ENCODE results near the gene UTF1. TPM values are rescaled to one million over a fixed set of nuclear protein-coding genes. Genes with fewer than 3 reads are reported as not detected.

UTF1 gene
- total and polyA plus RNA-seq, 2 experiments from 2014 or later = 12.2 to 51.4 TPM

DNA sequence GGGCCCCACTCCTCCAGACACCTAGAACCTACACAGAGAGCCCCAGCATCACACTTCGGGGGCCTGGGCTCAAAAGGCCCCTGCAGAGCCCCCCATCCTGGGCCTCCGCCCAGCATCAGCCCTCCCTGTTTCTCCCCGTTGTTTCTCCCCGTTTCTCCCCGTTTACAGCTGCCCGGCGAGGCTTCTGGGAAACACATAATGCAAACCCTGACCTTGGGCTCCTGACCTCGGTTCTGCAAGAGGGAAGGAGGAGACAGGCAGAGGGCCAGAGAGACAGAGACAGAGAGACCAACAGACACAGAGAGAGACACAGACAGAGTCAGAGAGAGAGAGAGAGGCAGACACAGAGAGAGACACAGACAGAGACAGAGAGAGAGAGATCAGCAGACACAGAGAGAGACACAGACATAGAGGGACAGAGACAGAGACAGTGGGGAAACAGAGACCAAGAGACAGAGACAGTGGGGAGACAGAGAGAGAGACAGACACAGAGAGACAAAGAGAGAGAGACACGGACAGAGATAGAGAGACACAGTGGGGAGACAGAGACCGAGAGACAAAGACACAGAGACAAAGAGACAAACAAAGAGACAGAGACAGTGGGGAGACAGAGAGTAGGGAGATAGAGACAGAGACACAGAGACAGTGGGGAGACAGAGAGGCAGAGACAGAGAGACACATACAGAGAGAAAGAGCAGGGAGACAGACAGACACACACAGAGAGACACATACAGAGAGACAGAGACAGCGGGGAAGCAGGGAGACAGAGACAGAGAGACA lies 20.1 kb downstream of the UTF1 start:
- no peak for TF ChIP-seq CREB1 (CRISPR knock-in tag; IDR thresholded peaks at IDR 0.05; ENCODE audit: low read depth)
- TF ChIP-seq, protein P1, sequence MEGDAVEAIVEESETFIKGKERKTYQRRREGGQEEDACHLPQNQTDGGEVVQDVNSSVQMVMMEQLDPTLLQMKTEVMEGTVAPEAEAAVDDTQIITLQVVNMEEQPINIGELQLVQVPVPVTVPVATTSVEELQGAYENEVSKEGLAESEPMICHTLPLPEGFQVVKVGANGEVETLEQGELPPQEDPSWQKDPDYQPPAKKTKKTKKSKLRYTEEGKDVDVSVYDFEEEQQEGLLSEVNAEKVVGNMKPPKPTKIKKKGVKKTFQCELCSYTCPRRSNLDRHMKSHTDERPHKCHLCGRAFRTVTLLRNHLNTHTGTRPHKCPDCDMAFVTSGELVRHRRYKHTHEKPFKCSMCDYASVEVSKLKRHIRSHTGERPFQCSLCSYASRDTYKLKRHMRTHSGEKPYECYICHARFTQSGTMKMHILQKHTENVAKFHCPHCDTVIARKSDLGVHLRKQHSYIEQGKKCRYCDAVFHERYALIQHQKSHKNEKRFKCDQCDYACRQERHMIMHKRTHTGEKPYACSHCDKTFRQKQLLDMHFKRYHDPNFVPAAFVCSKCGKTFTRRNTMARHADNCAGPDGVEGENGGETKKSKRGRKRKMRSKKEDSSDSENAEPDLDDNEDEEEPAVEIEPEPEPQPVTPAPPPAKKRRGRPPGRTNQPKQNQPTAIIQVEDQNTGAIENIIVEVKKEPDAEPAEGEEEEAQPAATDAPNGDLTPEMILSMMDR (conservative IDR thresholded peaks at IDR 0.05; ENCODE audit: low read depth in 2 of 2) = no peak
- no peak for TF ChIP-seq EZH2 (IDR thresholded peaks at IDR 0.05; ENCODE audit: low read depth, unreplicated experiment)
- TF ChIP-seq POLR2AphosphoS5 (IDR thresholded peaks at IDR 0.05; ENCODE audit: low read depth) = no peak
- TF ChIP-seq, protein P2, sequence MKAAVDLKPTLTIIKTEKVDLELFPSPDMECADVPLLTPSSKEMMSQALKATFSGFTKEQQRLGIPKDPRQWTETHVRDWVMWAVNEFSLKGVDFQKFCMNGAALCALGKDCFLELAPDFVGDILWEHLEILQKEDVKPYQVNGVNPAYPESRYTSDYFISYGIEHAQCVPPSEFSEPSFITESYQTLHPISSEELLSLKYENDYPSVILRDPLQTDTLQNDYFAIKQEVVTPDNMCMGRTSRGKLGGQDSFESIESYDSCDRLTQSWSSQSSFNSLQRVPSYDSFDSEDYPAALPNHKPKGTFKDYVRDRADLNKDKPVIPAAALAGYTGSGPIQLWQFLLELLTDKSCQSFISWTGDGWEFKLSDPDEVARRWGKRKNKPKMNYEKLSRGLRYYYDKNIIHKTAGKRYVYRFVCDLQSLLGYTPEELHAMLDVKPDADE (IDR thresholded peaks at IDR 0.05) = no peak
- no peak for TF ChIP-seq STAT1 (IDR thresholded peaks at IDR 0.05; ENCODE audit: unreplicated experiment)
- TF ChIP-seq NANOG (IDR thresholded peaks at IDR 0.05; ENCODE audit: borderline replicate concordance) = no peak
- TF ChIP-seq, protein P3, sequence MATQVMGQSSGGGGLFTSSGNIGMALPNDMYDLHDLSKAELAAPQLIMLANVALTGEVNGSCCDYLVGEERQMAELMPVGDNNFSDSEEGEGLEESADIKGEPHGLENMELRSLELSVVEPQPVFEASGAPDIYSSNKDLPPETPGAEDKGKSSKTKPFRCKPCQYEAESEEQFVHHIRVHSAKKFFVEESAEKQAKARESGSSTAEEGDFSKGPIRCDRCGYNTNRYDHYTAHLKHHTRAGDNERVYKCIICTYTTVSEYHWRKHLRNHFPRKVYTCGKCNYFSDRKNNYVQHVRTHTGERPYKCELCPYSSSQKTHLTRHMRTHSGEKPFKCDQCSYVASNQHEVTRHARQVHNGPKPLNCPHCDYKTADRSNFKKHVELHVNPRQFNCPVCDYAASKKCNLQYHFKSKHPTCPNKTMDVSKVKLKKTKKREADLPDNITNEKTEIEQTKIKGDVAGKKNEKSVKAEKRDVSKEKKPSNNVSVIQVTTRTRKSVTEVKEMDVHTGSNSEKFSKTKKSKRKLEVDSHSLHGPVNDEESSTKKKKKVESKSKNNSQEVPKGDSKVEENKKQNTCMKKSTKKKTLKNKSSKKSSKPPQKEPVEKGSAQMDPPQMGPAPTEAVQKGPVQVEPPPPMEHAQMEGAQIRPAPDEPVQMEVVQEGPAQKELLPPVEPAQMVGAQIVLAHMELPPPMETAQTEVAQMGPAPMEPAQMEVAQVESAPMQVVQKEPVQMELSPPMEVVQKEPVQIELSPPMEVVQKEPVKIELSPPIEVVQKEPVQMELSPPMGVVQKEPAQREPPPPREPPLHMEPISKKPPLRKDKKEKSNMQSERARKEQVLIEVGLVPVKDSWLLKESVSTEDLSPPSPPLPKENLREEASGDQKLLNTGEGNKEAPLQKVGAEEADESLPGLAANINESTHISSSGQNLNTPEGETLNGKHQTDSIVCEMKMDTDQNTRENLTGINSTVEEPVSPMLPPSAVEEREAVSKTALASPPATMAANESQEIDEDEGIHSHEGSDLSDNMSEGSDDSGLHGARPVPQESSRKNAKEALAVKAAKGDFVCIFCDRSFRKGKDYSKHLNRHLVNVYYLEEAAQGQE (IDR thresholded peaks at IDR 0.05; ENCODE audit: unreplicated experiment) = no peak
- no peak for TF ChIP-seq ZNF331 (CRISPR knock-in tag; IDR thresholded peaks at IDR 0.05; ENCODE audit: low read depth)
- TF ChIP-seq EZH2phosphoT487 (IDR thresholded peaks at IDR 0.05; ENCODE audit: unreplicated experiment) = no peak
- H3K9me3 Mint-ChIP-seq = no peaks in the 10 kb centered on the region; the same call in 1 of the 3 replicates
- DNase-seq (ENCODE audit: low spot score) (no peak), ATAC-seq (no peak)
- no peak overlapping the region for H3K27ac Mint-ChIP-seq
- H3K4me2 ChIP-seq = no peak overlapping the region
- no peaks in the 10 kb centered on the region for H3K36me3 ChIP-seq (ENCODE audit: insufficient read depth)
- peaks cover 16% of the 10 kb centered on the region for H3K4me1 Mint-ChIP-seq
- H3K36me3 Mint-ChIP-seq (ENCODE audit: low read depth) = no peaks in the 10 kb centered on the region
- no peaks in the 10 kb centered on the region for H3F3A ChIP-seq (replicated peaks; ENCODE audit: low read depth)
- H4K20me1 ChIP-seq (replicated peaks; ENCODE audit: insufficient read depth) = no peaks in the 10 kb centered on the region
- H2AFZ ChIP-seq = no peak overlapping the region
- no peak overlapping the region for H3K4me3 ChIP-seq
- no peak overlapping the region for H3K4me3 Mint-ChIP-seq
- H3K4me1 ChIP-seq (ENCODE audit: insufficient read depth) = peaks cover 11% of the 10 kb centered on the region; the same call in 1 of the 2 replicates
- no peaks in the 10 kb centered on the region for H3K9me2 ChIP-seq (ENCODE audit: insufficient read depth)
- H3K27me3 Mint-ChIP-seq (ENCODE audit: insufficient read depth, low read depth, poor library complexity) = peaks cover 15% of the 10 kb centered on the region
- no peaks in the 10 kb centered on the region for H3K79me2 ChIP-seq (replicated peaks; ENCODE audit: insufficient read depth)
- no peak overlapping the region for H3K27ac ChIP-seq (ENCODE audit: low read depth)
- no peaks in the 10 kb centered on the region for H3K27me3 ChIP-seq (ENCODE audit: insufficient read depth)

Data from GM23338 (cell line).